ENCODE measurements around the gene KRTAP9-8.
A peak's percentile ranks its signal among the peaks of the same experiment; 100 is the strongest.
"Not testable (repeated sequence)": the region's sequence is repeated elsewhere in the genome, so short reads cannot be mapped to it uniquely, and the experiment has no call there.

KRTAP9-8 gene, protein sequence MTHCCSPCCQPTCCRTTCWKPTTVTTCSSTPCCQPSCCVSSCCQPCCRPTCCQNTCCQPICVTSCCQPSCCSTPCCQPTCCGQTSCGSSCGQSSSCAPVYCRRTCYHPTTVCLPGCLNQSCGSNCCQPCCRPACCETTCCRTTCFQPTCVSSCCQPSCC

DNA sequence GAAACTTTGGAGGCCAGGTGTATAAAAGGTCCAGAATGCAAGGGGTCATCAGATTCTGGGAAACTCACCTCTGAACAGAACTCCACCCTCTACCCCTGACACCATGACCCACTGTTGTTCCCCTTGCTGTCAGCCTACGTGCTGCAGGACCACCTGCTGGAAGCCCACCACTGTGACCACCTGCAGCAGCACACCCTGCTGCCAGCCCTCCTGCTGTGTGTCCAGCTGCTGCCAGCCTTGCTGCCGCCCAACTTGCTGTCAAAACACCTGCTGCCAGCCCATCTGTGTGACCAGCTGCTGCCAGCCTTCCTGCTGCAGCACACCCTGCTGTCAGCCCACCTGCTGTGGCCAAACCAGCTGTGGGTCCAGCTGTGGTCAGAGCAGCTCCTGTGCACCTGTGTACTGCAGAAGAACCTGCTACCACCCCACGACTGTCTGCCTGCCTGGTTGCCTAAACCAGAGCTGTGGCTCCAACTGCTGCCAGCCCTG is at the start of gene KRTAP9-8:
KRTAP9-8 (plus strand) TSS at position 51 of the 489 bp plus-strand sequence; CDS start at position 104, 53 bp downstream.
- peak; percentile 9 for DNase-seq

DNA sequence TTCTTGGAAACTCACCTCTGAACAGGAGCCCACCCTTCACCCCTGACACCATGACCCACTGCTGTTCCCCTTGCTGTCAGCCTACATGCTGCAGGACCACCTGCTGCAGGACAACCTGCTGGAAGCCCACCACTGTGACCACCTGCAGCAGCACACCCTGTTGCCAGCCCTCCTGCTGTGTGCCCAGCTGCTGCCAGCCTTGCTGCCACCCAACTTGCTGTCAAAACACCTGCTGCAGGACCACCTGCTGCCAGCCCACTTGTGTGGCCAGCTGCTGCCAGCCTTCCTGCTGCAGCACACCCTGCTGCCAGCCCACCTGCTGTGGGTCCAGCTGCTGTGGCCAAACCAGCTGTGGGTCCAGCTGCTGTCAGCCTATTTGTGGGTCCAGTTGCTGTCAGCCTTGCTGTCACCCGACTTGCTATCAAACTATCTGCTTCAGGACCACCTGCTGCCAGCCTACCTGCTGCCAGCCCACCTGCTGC is 47.9 kb upstream of the KRTAP9-8 start, which contains the start of gene KRTAP9-1:
KRTAP9-1 (plus strand) TSS at position 51 of the 482 bp plus-strand sequence; CDS start at position 51, 0 bp downstream.
- DNase-seq: not testable (repeated sequence)

DNA sequence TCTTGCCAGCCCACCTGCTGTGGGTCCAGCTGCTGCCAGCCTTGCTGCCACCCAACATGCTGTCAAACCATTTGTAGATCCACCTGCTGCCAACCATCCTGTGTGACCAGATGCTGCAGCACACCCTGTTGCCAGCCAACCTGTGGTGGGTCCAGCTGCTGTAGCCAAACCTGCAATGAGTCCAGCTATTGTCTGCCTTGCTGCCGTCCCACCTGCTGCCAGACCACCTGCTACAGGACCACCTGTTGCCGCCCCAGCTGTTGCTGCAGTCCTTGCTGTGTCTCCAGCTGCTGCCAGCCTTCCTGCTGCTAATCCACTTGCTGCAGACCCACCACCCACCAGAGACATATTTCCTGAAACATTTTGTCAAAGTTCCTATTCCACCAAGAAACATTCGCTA is 47.5 kb upstream of the KRTAP9-8 start:
- DNase-seq: no peak

DNA sequence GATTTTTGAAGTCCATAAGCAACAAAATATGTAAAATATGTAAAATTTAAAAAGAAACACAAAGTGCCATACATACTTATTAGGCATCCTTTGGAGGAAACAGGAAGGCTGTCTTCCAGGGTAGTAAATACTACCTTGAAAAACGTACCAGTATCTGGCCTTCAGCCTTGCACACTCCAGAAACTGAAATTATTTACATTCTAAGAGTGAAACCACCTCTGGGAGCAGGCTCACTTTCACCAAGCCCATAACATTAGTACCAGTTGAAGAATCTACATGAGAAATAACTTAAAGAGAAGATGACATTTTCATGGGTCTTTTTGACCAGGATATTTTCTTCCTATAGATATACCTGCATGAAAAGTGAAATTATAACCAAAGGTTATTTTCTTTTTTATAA is 41.7 kb upstream of the KRTAP9-8 start:
- DNase-seq: no peak

DNA sequence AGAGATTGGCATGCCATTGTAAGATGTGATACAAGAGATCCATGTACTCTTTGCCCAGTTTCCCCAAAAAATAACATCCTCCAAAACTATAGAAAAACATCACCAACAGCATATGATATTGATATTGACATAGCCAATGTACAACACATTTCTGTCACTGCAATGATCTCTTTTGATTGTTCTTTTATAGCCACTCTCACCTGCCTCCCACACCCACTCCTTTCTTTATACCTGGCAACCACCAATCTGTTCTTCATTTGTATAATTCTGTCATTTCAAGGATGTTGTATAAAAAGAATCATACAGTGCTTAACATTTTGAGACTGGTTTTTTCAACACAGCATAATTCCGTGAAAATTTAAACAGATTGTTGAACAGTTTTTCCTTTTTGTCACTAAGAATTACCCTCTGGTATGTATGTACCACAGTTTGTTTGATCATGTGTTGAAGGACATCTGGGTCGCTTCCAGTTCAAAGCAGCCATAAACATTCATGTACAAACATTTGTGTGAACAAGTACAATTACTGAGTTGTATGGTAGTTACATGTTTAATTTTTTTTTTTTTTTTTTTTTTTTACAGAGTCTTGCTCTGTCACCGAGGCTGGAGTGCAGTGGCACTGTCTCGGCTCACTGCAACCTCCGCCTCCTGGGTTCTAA is 38.2 kb upstream of the KRTAP9-8 start:
- DNase-seq: no peak

DNA sequence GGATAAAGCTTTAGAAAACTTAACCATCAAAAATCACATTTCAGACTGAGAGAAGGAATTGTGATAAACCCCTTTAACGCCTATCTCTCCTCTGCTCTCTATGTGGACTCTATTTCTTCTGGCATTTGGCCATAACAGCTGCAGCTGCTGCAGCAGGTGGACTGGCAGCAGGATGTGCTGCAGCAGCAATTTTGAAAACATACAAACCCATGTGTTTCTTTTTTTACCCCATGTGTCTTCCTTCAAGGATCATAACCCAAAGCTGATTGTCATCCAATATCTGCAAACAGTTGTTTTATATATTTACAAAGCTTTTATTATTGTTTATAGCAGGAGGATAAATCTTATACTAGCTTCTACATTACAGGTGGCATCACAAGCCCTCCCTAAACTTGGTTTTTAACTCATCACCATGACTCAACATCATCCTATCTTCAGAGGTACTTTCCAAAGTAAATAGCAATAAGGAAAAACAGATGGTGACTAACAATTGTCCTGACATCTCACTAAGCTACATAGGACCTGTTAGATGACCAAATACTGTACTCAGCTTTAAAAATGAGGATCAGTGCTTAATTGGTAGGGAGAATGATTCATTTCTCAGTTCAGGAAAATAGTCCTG is 25.8 kb upstream of the KRTAP9-8 start:
- peak; percentile 90 for DNase-seq

DNA sequence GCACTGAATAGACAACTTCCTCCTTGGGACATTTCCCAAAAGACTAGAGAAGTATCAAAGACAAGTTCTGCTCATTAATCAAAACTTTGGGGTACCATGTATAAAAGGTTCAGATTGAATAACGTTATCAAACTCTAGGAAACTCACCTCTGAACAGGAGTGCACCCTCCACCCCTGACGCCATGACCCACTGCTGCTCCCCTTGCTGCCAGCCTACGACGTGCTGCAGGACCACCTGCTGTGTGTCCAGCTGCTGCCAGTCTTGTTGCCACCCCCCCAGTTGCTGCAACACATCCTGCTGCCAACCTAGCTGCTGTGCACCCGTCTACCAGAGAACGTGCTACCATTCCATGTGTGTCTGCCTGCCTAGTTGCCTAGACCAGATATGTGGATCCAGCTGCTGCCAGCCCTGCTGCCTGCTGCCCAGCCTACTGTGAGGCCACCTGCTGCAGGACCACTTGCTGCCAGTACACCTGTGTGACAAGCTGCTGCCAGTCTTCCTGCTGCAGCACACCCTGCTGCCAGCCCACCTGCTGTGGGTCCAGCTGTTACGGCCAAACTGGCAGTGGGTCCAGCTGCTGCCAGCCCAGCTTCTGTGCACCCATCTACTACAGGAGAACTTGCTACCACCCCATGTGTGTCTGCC is 25.2 kb upstream of the KRTAP9-8 start:
- peak; percentile 75 for DNase-seq

DNA sequence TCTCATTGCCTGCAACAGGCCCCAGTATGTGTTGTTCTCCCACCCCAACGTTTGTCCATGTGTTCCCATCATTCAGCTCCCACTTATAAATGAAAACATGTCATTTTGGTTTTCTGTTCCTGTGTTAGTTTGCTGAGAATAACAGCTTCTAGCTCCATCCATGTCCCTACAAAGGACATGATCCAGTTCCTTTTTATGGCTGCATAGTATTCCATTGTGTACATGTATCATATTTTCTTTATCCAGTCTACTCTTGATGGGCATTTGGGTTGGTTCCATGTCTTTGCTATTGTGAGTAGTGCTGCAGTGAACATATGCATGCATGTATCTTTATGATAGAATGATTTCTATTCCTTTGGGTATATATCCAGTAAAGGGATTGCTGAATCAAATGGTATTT is 22.1 kb upstream of the KRTAP9-8 start:
- no peak for DNase-seq

DNA sequence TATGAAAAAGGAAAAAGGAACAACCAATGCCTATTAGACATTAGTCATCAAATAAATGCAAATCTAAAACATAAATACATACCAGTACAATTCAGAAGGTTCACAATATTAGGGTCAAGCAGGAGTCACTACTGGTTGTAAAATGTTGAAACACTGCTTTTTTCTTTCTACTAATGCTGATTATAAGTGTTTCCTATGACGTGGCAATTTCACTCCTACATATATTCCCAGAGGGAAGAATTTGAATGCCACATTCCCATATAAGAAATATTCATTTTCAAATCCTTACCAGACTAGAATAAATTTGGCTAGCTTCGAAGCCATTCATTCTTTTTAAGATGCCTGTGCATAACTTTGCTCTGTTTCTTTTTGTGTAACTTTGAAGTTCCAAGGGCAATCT is 14.0 kb upstream of the KRTAP9-8 start:
- no peak for DNase-seq

DNA sequence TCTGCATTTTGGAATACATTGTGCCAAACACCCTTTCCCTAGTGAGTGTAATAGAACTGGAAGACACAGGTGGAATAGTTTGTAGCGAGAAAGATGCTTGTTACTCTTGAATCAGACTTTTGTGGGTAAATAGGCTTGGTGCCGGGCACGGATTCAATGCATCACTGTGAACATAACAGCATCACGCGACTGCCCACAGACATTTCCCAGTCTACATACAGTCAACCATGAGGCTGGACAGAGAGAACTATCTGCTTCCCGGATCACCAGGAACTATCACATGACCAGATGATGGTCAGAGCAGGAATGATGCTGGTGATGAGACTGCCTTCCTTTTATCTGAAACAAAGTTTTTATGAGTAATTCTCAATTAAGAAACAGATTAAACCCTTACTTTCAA is 11.7 kb upstream of the KRTAP9-8 start:
- DNase-seq: no peak

DNA sequence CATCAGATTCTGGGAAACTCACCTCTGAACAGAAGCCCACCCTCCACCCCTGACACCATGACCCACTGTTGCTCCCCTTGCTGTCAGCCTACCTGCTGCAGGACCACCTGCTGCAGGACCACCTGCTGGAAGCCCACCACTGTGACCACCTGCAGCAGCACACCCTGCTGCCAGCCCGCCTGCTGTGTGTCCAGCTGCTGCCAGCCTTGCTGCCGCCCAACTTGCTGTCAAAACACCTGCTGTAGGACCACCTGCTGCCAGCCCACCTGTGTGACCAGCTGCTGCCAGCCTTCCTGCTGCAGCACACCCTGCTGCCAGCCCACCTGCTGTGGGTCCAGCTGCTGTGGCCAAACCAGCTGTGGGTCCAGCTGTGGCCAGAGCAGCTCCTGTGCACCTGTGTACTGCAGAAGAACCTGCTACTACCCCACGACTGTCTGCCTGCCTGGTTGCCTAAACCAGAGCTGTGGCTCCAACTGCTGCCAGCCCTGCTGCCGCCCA is 11.2 kb upstream of the KRTAP9-8 start, which contains the start of gene KRTAP9-2:
KRTAP9-2 (plus strand) TSS at position 51 of the 498 bp plus-strand sequence; CDS start at position 58, 7 bp downstream.
- DNase-seq: not testable (repeated sequence)

DNA sequence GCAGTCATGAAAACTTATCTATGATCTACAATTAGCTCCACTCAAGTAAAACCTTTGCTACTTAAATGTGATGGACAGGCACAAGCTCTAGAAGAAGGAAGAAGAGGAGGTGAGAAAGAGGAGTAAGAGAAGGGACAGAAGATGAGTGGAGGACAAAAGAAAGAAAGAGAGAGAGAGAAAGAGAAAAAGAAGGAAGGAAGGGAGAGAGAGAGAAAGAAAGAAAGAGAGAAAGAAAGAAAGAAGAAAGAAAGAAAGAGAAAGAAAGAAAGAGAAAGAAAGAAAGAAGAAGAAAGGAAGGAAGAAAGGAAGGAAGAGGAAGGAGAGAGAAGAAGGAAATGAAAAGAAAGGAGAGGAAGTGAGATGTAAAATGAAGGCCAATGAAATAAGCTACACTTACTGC is 7.7 kb upstream of the KRTAP9-8 start:
- no peak for DNase-seq

DNA sequence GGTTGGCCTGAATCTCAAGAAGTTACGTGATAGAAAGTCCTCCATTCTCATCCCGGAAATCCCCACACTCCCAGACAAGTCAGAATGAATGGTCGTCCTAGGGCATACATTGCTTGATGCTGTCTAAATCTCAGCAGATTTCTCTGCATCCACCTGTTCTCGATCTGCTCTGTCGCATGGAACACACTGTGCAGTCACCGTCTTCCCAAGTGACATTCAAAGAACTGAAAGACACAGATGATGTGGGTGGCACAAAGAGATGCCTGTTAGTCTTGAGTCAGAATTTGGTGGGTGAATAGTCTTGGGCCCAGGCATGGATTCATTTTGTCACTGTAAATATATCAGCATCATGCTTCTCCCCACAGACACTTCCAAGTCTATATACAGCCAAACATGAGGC is 6.1 kb upstream of the KRTAP9-8 start:
- no peak for DNase-seq

DNA sequence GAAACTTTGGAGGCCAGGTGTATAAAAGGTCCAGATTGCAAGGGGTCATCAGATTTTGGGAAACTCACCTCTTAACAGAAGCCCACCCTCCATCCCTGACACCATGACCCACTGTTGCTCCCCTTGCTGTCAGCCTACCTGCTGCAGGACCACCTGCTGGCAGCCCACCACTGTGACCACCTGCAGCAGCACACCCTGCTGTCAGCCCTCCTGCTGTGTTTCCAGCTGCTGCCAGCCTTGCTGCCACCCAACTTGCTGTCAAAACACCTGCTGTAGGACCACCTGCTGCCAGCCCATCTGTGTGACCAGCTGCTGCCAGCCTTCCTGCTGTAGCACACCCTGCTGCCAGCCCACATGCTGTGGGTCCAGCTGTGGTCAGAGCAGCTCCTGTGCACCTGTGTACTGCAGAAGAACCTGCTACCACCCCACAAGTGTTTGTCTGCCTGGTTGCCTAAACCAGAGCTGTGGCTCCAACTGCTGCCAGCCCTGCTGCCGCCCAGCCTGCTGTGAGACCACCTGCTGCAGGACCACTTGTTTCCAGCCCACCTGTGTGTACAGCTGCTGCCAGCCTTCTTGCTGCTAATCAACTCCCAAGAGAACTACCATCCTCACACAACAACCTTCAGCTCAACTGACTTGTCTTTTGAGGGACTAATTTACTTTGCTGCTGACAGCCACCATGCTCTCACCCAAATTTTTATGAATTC is 5.2 kb upstream of the KRTAP9-8 start, which contains the start of gene KRTAP9-3:
KRTAP9-3 (plus strand) TSS at position 51 of the 707 bp plus-strand sequence; CDS start at position 104, 53 bp downstream.
- not testable (repeated sequence) for DNase-seq

DNA sequence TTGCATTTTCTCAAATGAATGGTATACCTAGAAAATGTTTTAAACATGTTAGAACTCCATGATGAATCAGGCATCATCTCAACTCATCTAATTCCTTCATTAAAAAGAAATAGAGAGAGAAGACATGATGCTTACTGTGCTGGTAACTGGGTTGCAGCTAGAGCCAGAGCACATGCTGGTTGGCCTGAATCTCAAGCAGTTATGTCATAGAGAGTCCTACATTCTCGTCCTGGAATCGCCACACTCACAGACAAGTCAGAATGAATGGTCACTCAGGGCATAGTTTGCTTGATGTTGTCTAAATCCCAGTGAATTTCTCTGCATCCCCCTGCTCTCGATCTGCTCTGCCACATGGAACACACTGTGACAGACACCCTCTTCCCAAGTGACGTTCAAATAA is 683 bp upstream of the KRTAP9-8 start:
- DNase-seq: not testable (repeated sequence)

DNA sequence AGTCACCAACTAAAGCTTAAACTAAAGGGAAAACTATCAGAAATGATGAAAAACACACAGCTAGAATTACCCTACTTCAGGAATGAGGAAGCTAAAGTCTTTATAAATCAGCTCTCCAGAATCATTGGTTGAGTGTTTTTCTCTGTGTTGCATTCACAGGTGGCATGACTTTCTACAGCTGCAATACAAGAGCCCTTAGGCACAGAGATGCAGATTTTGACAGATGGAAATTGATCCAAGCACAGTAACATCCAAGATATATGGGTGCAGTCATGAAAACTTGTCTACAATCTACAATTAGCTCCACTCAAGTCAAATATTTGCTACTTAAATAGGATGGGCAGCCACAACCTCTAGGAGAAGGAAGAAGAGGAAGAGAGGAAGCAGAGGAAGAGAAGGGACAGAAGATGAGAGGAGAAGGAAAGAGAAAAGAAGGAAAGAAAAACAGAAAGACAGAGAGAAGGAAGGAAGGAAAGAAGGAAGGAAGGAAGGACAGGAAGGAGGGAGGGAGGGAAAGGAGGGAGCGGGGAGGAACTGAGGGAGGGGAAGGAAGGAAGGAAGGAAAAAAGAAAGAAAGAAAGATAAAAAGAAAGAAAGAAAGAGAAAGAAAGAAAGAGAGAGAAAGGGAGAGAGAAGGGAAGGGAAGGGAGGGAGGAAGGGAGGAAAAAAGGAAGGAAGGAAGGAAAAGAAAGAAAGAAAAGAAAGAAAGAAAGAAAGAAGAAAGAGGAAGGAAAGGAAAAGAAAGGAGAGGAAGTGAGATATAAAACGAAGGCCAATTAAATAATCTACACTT is 9.4 kb downstream of the KRTAP9-8 start:
- DNase-seq: not testable (repeated sequence)

DNA sequence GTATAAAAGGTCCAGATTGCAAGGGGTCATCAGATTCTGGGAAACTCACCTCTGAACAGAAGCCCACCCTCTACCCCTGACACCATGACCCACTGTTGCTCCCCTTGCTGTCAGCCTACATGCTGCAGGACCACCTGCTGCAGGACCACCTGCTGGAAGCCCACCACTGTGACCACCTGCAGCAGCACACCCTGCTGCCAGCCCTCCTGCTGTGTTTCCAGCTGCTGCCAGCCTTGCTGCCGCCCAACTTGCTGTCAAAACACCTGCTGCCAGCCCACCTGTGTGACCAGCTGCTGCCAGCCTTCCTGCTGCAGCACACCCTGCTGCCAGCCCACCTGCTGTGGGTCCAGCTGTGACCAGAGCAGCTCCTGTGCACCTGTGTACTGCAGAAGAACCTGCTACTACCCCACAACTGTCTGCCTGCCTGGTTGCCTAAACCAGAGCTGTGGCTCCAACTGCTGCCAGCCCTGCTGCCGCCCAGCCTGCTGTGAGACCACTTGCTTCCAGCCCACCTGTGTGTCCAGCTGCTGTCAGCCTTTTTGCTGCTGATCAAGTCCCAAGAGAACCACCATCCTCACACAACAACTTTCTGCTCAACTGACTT is 11.9 kb downstream of the KRTAP9-8 start, which contains the start of gene KRTAP9-4:
KRTAP9-4 (plus strand) TSS at position 51 of the 604 bp plus-strand sequence; CDS start at position 85, 34 bp downstream.
- DNase-seq: not testable (repeated sequence)

DNA sequence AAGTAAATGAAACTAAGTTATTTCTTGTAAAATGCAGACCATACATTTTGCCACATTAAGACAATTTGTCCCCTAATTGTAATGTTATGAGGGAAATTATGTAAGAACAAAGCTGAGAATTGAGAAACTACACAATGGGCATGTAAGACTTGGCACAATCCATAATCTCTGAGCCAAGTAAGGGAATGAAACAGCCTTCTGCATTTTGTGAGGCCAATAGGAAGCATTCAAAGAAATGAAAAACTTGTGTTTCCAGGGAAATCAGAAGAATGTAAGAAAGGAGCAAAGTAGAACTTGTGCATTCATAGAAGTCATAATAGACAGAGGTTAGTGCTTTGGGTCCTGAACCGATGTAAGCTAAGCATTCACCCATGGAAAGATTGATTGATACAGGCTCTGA is 13.5 kb downstream of the KRTAP9-8 start:
- DNase-seq: no peak

DNA sequence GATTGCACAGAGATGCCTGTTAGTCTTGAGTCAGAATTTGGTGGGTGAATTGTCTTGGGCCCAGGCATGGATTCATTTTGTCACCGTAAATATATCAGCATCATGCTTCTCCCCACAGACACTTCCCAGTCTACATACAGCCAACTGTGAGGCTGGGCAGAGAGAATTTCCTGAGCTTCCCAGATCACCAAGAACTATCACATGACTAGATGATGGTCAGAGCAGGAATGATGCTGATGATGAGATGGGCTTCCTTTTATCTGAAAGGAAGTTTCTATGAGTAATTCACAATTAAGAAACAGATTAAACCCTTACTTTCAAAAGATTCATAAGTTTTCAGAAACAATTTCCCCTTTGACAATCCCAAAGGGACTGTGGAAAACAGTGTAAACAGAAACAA is 17.1 kb downstream of the KRTAP9-8 start:
- no peak for DNase-seq

All from RPMI8226 (cell line).